GM23338 (cell line): ENCODE data around the gene MAGI1. TPM values are rescaled to one million over a fixed set of nuclear protein-coding genes. Genes with fewer than 3 reads are reported as not detected.

Experiments
- ATAC-seq: fragments of 200-7000 bp; cut with Tn5 transposase; 3 replicates; pipeline ENCODE4 v1.9.1; 2020
- DNase-seq: peaks from one replicate; pipeline ENCODE4 v3.0.0-alpha.2; 2015; ENCODE audit warnings: low spot score
- H2AFZ ChIP-seq: fragments of 200-600 bp; sonication (generic); 2 replicates; pipeline ENCODE4 v1.8.0; 2016; ENCODE audit warnings: antibody characterized with exemption, mild to moderate bottlenecking, moderate library complexity
- H3F3A ChIP-seq: fragments of 200-600 bp; sonication (generic); replicated peaks from 2 replicates; pipeline ENCODE4 v1.8.0; 2017; ENCODE audit warnings: antibody characterized with exemption, mixed run types, low read depth
- H3K27ac ChIP-seq: fragments of 200-600 bp; sonication (generic); 2 replicates; pipeline ENCODE4 v1.6.1; 2016; ENCODE audit warnings: low read depth
- H3K27me3 ChIP-seq: fragments of 200-600 bp; sonication (generic); 2 replicates; pipeline ENCODE4 v1.8.0; 2016; ENCODE audit warnings: mild to moderate bottlenecking, mixed run types, moderate library complexity; ENCODE audit not compliant: insufficient read depth
- H3K36me3 ChIP-seq: fragments of 200-600 bp; sonication (generic); 2 replicates; pipeline ENCODE4 v1.8.0; 2016; ENCODE audit warnings: mild to moderate bottlenecking; ENCODE audit not compliant: insufficient read depth
- H3K4me1 ChIP-seq: fragments of 200-600 bp; sonication (generic); 2 replicates; pipeline ENCODE4 v1.8.0; 2016; ENCODE audit warnings: mild to moderate bottlenecking, moderate library complexity; ENCODE audit not compliant: insufficient read depth
- H3K4me2 ChIP-seq: fragments of 200-600 bp; sonication (generic); 2 replicates; pipeline ENCODE4 v1.7.1; 2017; ENCODE audit warnings: mixed run types
- H3K4me3 ChIP-seq: fragments of 200-600 bp; sonication (generic); 2 replicates; pipeline ENCODE4 v1.6.1; 2016; ENCODE audit warnings: mixed run types
- H3K79me2 ChIP-seq: fragments of 200-600 bp; sonication (generic); replicated peaks from 2 replicates; pipeline ENCODE4 v1.8.0; 2017; ENCODE audit warnings: mild to moderate bottlenecking; ENCODE audit not compliant: insufficient read depth
- H3K9me2 ChIP-seq: fragments of 200-600 bp; sonication (generic); 2 replicates; pipeline ENCODE4 v1.8.0; 2017; ENCODE audit not compliant: insufficient read depth
- H4K20me1 ChIP-seq: fragments of 200-600 bp; sonication (generic); replicated peaks from 2 replicates; pipeline ENCODE4 v1.8.0; 2017; ENCODE audit warnings: mild to moderate bottlenecking; ENCODE audit not compliant: insufficient read depth
- H3K27ac Mint-ChIP-seq: 2 replicates; pipeline ENCODE4 v1.8.0; 2020; ENCODE audit warnings: inconsistent platforms, mild to moderate bottlenecking, moderate library complexity, mixed read lengths
- H3K27me3 Mint-ChIP-seq: 3 replicates; pipeline ENCODE4 v1.8.0; 2022; ENCODE audit warnings: low read depth, mild to moderate bottlenecking, moderate library complexity, mixed read lengths, inconsistent platforms; ENCODE audit not compliant: insufficient read depth, poor library complexity
- H3K36me3 Mint-ChIP-seq: 3 replicates; pipeline ENCODE4 v1.8.0; 2021; ENCODE audit warnings: low read depth, mild to moderate bottlenecking, inconsistent platforms, moderate library complexity, mixed read lengths
- H3K4me1 Mint-ChIP-seq: 3 replicates; pipeline ENCODE4 v1.8.0; 2020; ENCODE audit warnings: mild to moderate bottlenecking, inconsistent platforms, mixed read lengths
- H3K4me3 Mint-ChIP-seq: 3 replicates; pipeline ENCODE4 v1.8.0; 2021; ENCODE audit warnings: moderate library complexity, mild to moderate bottlenecking, inconsistent platforms, mixed read lengths
- H3K9me3 Mint-ChIP-seq: 3 replicates; pipeline ENCODE4 v1.8.0; 2020; ENCODE audit warnings: moderate library complexity, mild to moderate bottlenecking, inconsistent platforms, mixed read lengths
- CREB1 ChIP-seq: fragments of 250-450 bp; sonication (Bioruptor Pico); IDR thresholded peaks from 2 replicates; pipeline ENCODE4 v1.5.0; 2020; ENCODE audit warnings: low read depth, mild to moderate bottlenecking, moderate library complexity
- EZH2 ChIP-seq: fragments of 200-600 bp; sonication (generic); IDR thresholded peaks from one replicate; pipeline ENCODE4 v1.8.0; 2017; ENCODE audit warnings: antibody characterized with exemption, mild to moderate bottlenecking, low read depth; ENCODE audit not compliant: unreplicated experiment
- EZH2phosphoT487 ChIP-seq: fragments of 200-600 bp; sonication (generic); IDR thresholded peaks from one replicate; pipeline ENCODE4 v1.8.1; 2018; ENCODE audit warnings: antibody characterized with exemption; ENCODE audit not compliant: unreplicated experiment
- JUNB ChIP-seq: IDR thresholded peaks from one replicate; pipeline ENCODE4 v1.6.1; 2016; ENCODE audit warnings: antibody characterized with exemption; ENCODE audit not compliant: unreplicated experiment
- NANOG ChIP-seq: IDR thresholded peaks from 2 replicates; pipeline ENCODE4 v1.6.1; 2016; ENCODE audit warnings: antibody characterized with exemption, borderline replicate concordance
- POLR2AphosphoS5 ChIP-seq: IDR thresholded peaks from 2 replicates; pipeline ENCODE4 v1.6.1; 2016; ENCODE audit warnings: antibody characterized with exemption, low read depth
- STAT1 ChIP-seq: IDR thresholded peaks from one replicate; pipeline ENCODE4 v1.6.1; 2016; ENCODE audit warnings: antibody characterized with exemption; ENCODE audit not compliant: unreplicated experiment
- ZNF114 ChIP-seq: fragments of 250-450 bp; sonication (Bioruptor Pico); IDR thresholded peaks from 2 replicates; pipeline ENCODE4 v1.5.0; 2020; ENCODE audit warnings: mild to moderate bottlenecking, moderate library complexity
- ZNF331 ChIP-seq: fragments of 250-450 bp; sonication (Bioruptor Pico); IDR thresholded peaks from 2 replicates; pipeline ENCODE4 v1.5.0; 2020; ENCODE audit warnings: low read depth, mild to moderate bottlenecking, moderate library complexity
- ZNF462 ChIP-seq: fragments of 250-450 bp; sonication (Bioruptor Pico); IDR thresholded peaks from 2 replicates; pipeline ENCODE4 v1.5.0; 2020; ENCODE audit warnings: mild to moderate bottlenecking, moderate library complexity
- polyA plus RNA-seq: library from polyadenylated mRNA; unstranded; fragments of >200 nt; fragmentation: Nextera tagmentation; extraction: Ambion mirVana; gene quantifications from 2 replicates; pipeline ENCODE4 v1.2.1, GENCODE V29; 2016
- total RNA-seq: library from RNA; depleted of rRNA; stranded (reverse); fragments of >200 nt; shearing (Covaris generic); gene quantifications from 2 replicates; pipeline ENCODE4 v1.2.3, GENCODE V29; 2014
- TF ChIP-seq, protein P1 (sequence below), 2 experiments: fragments of 200-600 bp in 1 of 2; sonication (generic) in 1 of 2; conservative IDR thresholded peaks; 2 replicates each; pipeline versions ENCODE4 v1.5.1 to v1.6.1; 2016 to 2017; ENCODE audit warnings: antibody characterized with exemption in 2 of 2, low read depth in 2 of 2, mild to moderate bottlenecking in 2 of 2, moderate library complexity in 1 of 2
- TF ChIP-seq, protein P2 (sequence below): IDR thresholded peaks from 2 replicates; pipeline ENCODE4 v1.6.1; 2016; ENCODE audit warnings: antibody characterized with exemption
- TF ChIP-seq, protein P3 (sequence below): IDR thresholded peaks from one replicate; pipeline ENCODE4 v1.6.1; 2018; ENCODE audit warnings: antibody characterized with exemption; ENCODE audit not compliant: unreplicated experiment

The MAGI1 gene
- total and polyA plus RNA-seq, 2 experiments from 2014 or later, result 27.4 to 71.2 TPM

DNA sequence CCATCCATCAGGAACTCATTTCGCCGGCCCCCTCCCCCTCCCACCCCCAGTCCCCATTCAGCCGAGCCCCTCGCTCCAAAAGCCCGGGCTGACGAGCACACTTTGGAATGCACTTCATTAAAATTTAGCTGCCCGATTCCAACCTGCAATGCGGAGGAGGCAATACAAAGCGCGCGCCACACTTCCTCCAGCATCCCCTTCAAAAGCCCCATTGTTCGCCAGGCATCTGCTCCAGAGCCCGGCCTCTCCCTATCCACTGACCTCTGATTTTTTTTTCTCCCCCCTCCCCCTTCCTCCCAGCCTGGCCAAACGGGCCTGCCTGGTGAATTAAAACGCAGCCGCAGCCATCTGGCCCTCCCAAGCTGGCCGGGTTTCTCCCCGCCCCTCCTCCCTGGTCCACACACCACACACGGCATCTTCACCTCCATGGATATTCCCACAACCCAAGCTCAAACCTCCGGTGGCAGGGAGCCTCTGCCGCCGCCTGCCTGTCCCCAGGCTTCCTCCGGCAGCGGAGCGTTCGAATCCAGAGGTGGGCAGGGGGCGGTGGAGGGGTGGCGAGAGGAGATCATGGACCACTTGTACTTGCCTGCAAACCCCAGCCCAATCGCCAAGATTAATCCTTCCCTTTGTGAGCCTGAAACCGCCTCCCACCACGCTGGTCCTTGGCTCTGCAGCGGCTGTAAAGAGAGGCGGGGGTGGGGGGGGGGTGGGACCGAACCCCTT lies 441.3 kb downstream of the MAGI1 start:
- Mint-ChIP-seq H3K9me3 (no peaks in the 10 kb centered on the region), H3K36me3 (no peaks in the 10 kb centered on the region), H3K27me3 (peaks cover 4% of the 10 kb centered on the region), H3K4me1 (peaks cover 58% of the 10 kb centered on the region), H3K4me3 (peak overlapping the region; percentile 84), H3K27ac (peak overlapping the region; percentile 98)
- Histone ChIP-seq H2AFZ (no peak overlapping the region), H3K4me1 (peaks cover 49% of the 10 kb centered on the region), H3K9me2 (no peaks in the 10 kb centered on the region), H3K27me3 (no peaks in the 10 kb centered on the region), H3F3A (0 out of 2 replicates have a peak, but pooled peaks cover 2% of the 10 kb centered on the region), H3K79me2 (peaks cover 50% of the 10 kb centered on the region), H3K4me2 (peak overlapping the region; percentile 91), H3K27ac (peak overlapping the region; percentile 100), H3K36me3 (no peaks in the 10 kb centered on the region), H4K20me1 (no peaks in the 10 kb centered on the region), H3K4me3 (peak overlapping the region; percentile 72)
- ATAC-seq (peak; percentile 81), DNase-seq (peak; percentile 98)
- TF ChIP-seq, protein P1, sequence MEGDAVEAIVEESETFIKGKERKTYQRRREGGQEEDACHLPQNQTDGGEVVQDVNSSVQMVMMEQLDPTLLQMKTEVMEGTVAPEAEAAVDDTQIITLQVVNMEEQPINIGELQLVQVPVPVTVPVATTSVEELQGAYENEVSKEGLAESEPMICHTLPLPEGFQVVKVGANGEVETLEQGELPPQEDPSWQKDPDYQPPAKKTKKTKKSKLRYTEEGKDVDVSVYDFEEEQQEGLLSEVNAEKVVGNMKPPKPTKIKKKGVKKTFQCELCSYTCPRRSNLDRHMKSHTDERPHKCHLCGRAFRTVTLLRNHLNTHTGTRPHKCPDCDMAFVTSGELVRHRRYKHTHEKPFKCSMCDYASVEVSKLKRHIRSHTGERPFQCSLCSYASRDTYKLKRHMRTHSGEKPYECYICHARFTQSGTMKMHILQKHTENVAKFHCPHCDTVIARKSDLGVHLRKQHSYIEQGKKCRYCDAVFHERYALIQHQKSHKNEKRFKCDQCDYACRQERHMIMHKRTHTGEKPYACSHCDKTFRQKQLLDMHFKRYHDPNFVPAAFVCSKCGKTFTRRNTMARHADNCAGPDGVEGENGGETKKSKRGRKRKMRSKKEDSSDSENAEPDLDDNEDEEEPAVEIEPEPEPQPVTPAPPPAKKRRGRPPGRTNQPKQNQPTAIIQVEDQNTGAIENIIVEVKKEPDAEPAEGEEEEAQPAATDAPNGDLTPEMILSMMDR (conservative IDR thresholded peaks at IDR 0.05; ENCODE audit: low read depth in 2 of 2), result no peak
- TF ChIP-seq CREB1 (no peak), STAT1 (no peak), JUNB (no peak), ZNF114 (no peak), ZNF331 (CRISPR knock-in tag) (no peak), NANOG (no peak), EZH2 (no peak), EZH2phosphoT487 (no peak), POLR2AphosphoS5 (no peak; the same call in none of the 2 replicates), ZNF462 (no peak)
- TF ChIP-seq, protein P2, sequence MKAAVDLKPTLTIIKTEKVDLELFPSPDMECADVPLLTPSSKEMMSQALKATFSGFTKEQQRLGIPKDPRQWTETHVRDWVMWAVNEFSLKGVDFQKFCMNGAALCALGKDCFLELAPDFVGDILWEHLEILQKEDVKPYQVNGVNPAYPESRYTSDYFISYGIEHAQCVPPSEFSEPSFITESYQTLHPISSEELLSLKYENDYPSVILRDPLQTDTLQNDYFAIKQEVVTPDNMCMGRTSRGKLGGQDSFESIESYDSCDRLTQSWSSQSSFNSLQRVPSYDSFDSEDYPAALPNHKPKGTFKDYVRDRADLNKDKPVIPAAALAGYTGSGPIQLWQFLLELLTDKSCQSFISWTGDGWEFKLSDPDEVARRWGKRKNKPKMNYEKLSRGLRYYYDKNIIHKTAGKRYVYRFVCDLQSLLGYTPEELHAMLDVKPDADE, result no peak
- TF ChIP-seq, protein P3, sequence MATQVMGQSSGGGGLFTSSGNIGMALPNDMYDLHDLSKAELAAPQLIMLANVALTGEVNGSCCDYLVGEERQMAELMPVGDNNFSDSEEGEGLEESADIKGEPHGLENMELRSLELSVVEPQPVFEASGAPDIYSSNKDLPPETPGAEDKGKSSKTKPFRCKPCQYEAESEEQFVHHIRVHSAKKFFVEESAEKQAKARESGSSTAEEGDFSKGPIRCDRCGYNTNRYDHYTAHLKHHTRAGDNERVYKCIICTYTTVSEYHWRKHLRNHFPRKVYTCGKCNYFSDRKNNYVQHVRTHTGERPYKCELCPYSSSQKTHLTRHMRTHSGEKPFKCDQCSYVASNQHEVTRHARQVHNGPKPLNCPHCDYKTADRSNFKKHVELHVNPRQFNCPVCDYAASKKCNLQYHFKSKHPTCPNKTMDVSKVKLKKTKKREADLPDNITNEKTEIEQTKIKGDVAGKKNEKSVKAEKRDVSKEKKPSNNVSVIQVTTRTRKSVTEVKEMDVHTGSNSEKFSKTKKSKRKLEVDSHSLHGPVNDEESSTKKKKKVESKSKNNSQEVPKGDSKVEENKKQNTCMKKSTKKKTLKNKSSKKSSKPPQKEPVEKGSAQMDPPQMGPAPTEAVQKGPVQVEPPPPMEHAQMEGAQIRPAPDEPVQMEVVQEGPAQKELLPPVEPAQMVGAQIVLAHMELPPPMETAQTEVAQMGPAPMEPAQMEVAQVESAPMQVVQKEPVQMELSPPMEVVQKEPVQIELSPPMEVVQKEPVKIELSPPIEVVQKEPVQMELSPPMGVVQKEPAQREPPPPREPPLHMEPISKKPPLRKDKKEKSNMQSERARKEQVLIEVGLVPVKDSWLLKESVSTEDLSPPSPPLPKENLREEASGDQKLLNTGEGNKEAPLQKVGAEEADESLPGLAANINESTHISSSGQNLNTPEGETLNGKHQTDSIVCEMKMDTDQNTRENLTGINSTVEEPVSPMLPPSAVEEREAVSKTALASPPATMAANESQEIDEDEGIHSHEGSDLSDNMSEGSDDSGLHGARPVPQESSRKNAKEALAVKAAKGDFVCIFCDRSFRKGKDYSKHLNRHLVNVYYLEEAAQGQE, result no peak
